Urinary bladder (tissue), 4 donors: ENCODE results near the gene LRP3. TPM values are rescaled to one million over a fixed set of nuclear protein-coding genes. Genes with fewer than 3 reads are reported as not detected.

ENCODE experiments used
- DNase-seq: peaks from one replicate; pipeline ENCODE4 v3.0.0-alpha.2; 2015; ENCODE audit errors: extremely low spot score
- H3K27ac ChIP-seq: one replicate; pipeline ENCODE4 v1.5.1; 2013; ENCODE audit warnings: low read depth, mild to moderate bottlenecking, moderate library complexity
- H3K36me3 ChIP-seq: one replicate; pipeline ENCODE4 v1.6.1; 2013; ENCODE audit warnings: mild to moderate bottlenecking, moderate library complexity; ENCODE audit not compliant: insufficient read depth
- H3K4me1 ChIP-seq: one replicate; pipeline ENCODE4 v1.6.1; 2013; ENCODE audit warnings: mild to moderate bottlenecking, moderate library complexity; ENCODE audit not compliant: insufficient read depth
- H3K4me3 ChIP-seq: one replicate; pipeline ENCODE4 v1.5.1; 2013; ENCODE audit warnings: low read depth, low read length
- WGBS: extraction: QIAGEN DNeasy Blood & Tissue Kit; methylation state at CpG from one replicate; pipeline ENCODE4 v1.1.7; 2013; 5-methylcytosine and 5-hydroxymethylcytosine counted together
- polyA plus RNA-seq: library from polyadenylated mRNA; stranded (reverse); fragments of 200-250 nt; gene quantifications from one replicate; pipeline ENCODE4 v1.2.3, GENCODE V29; 2013
- total RNA-seq: library from RNA; depleted of rRNA; stranded (reverse); fragments of >200 nt; gene quantifications from one replicate; pipeline ENCODE4 v1.2.3, GENCODE V29; 2014
- donor health status: healthy with polysubstance abuse.
- donor health status: healthy.

LRP3 gene
- total and polyA plus RNA-seq, 2 donors, result 14.4 to 40.0 TPM

DNA sequence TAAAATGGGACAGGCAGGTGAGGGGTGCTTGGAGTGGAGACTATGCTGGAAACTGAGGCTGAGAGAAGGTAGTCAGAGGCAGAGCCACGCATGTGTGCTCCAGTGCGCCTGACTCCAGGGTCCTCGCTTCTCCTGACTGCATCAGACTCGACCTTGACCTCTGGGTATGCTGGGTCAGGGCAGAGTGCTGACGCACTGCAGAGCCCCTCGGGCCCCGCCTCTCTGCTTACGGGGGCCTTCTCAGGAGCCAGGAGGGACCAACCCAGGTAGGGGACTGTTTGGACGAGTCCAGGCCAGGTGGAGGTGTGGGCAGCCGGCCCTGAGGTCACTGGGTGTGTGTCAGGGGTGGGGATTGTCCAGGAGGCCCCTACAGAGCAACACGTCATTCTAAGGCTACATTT, 54.4 kb downstream of the LRP3 start:
- H3K27ac ChIP-seq, result no peak overlapping the region
- DNase-seq, result no peak
- H3K4me1 ChIP-seq, result no peaks in the 10 kb centered on the region
- H3K36me3 ChIP-seq, result no peaks in the 10 kb centered on the region
- H3K4me3 ChIP-seq, result no peak overlapping the region
- WGBS, result 76% methylated on average over 11 of the region's 11 CpGs

DNA sequence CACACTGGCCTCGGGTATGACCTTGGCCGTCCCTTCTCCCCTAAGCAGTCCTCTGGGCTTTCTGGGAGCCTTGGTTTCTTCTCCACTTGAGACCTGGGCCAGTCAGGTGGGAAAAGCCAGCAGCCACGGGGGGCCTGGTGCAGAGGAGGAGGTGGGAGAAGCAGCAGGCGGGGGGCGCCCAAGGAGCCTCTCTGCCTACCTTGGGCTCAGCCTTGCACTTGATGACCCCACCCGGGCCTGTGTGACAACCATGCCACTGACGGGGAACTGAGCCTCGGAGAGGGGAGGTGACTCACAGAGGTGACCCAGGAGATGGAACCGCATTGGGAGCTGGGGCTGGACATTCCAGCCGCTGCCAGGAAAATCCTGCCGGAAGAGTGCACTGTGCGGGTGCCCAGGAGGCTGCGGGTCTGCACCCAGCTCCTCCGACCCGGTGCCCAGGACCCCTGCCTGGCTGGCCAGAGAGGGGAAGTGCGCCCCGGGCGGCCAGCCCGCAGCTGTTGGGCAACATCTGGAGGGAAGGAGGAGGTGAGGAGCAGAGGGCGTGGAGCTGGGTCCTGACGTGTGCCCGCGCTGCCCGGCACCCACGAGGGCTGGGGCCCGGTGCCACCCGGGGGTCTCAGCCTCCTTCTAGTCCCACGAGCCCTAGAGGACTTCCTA, 55.0 kb downstream of the LRP3 start:
- no peak overlapping the region for H3K4me3 ChIP-seq
- no peak overlapping the region for H3K27ac ChIP-seq
- no peak for DNase-seq
- no peaks in the 10 kb centered on the region for H3K36me3 ChIP-seq
- H3K4me1 ChIP-seq, result no peaks in the 10 kb centered on the region
- WGBS, result 58% methylated on average over 28 of the region's 28 CpGs

- Histone ChIP-seq H3K36me3 (no peaks in the 10 kb centered on the region), H3K4me1 (no peaks in the 10 kb centered on the region), H3K27ac (no peak overlapping the region), H3K4me3 (no peak overlapping the region)
- WGBS, result 76% methylated on average over 3 of the region's 3 CpGs
- DNase-seq, result no peak
Measured at GRCh38 chr19:33249740-33250366, 55.7 kb downstream of the LRP3 start.

DNA sequence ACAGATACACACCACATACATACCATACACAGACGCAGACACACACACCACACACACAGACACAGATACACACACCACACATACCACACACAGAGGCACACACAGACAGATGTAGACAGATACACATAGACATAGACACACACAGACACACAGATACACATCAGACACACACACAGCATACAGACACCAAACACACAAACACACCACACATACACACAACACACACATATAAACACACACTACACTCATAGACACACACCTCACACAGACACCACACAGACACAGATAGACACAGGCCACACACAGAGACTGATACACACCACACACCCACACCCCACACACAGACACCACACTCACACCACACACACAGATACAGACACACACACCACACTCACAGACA, 56.4 kb downstream of the LRP3 start:
- DNase-seq, result no peak
- Histone ChIP-seq H3K4me3 (no peak overlapping the region), H3K36me3 (no peaks in the 10 kb centered on the region), H3K27ac (no peak overlapping the region), H3K4me1 (no peaks in the 10 kb centered on the region)
- WGBS, result 89% methylated on average over 1 of the region's 1 CpG

- 58% methylated on average over 12 of the region's 12 CpGs for WGBS
- no peaks in the 10 kb centered on the region for H3K36me3 ChIP-seq
- H3K4me3 ChIP-seq, result no peak overlapping the region
- H3K4me1 ChIP-seq, result no peaks in the 10 kb centered on the region
- no peak overlapping the region for H3K27ac ChIP-seq
- DNase-seq, result no peak
Measured at GRCh38 chr19:33251076-33251475, 56.9 kb downstream of the LRP3 start.

- no peak overlapping the region for H3K27ac ChIP-seq
- no peak for DNase-seq
- H3K36me3 ChIP-seq, result no peaks in the 10 kb centered on the region
- H3K4me3 ChIP-seq, result no peak overlapping the region
- 76% methylated on average over 17 of the region's 17 CpGs for WGBS
- no peaks in the 10 kb centered on the region for H3K4me1 ChIP-seq
Measured at GRCh38 chr19:33251526-33252090, 57.5 kb downstream of the LRP3 start.

- Histone ChIP-seq H3K4me3 (no peak overlapping the region), H3K4me1 (no peaks in the 10 kb centered on the region), H3K36me3 (no peaks in the 10 kb centered on the region), H3K27ac (no peak overlapping the region)
- no peak for DNase-seq
- 92% methylated on average over 4 of the region's 4 CpGs for WGBS
Measured at GRCh38 chr19:33252418-33252962, 58.4 kb downstream of the LRP3 start.

- DNase-seq, result no peak
- no peak overlapping the region for H3K4me3 ChIP-seq
- WGBS, result 86% methylated on average over 8 of the region's 8 CpGs
- H3K27ac ChIP-seq, result no peak overlapping the region
- H3K4me1 ChIP-seq, result no peaks in the 10 kb centered on the region
- no peaks in the 10 kb centered on the region for H3K36me3 ChIP-seq
Measured at GRCh38 chr19:33252971-33253370, 58.8 kb downstream of the LRP3 start.

GRCh38 chr19:33254245-33254824, 60.2 kb downstream of the LRP3 start:
- no peak overlapping the region for H3K4me3 ChIP-seq
- no peak overlapping the region for H3K27ac ChIP-seq
- H3K4me1 ChIP-seq, result no peaks in the 10 kb centered on the region
- 68% methylated on average over 13 of the region's 13 CpGs for whole genome bisulfite sequencing
- DNase-seq, result no peak
- H3K36me3 ChIP-seq, result no peaks in the 10 kb centered on the region

DNA sequence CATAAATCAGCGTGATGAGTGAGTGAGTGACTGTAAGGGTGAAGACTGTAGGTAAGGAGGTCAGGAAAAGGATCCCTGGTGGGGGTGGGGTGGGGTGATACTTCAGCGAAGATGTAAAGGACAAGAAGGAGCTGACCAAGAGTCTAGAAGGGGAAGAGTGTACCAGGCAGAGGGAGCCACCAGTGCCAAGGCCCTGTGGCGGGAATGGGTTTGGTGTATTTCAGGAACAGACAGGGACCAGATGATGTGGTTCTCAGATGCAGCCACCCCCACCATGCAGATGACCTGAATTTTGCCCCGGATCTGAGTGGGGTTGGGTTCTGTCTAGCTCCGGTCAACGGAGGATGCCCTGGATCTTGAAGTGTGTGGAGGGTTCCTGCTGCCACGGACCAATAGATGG, 61.7 kb downstream of the LRP3 start:
- Histone ChIP-seq H3K4me3 (no peak overlapping the region), H3K36me3 (no peaks in the 10 kb centered on the region), H3K4me1 (no peaks in the 10 kb centered on the region), H3K27ac (no peak overlapping the region)
- 86% methylated on average over 7 of the region's 7 CpGs for WGBS
- no peak for DNase-seq

- H3K36me3 ChIP-seq, result no peaks in the 10 kb centered on the region
- WGBS, result 56% methylated on average over 7 of the region's 7 CpGs
- no peak for DNase-seq
- H3K4me3 ChIP-seq, result no peak overlapping the region
- no peak overlapping the region for H3K27ac ChIP-seq
- H3K4me1 ChIP-seq, result no peaks in the 10 kb centered on the region
Measured at GRCh38 chr19:33256261-33256660, 62.1 kb downstream of the LRP3 start.

DNA sequence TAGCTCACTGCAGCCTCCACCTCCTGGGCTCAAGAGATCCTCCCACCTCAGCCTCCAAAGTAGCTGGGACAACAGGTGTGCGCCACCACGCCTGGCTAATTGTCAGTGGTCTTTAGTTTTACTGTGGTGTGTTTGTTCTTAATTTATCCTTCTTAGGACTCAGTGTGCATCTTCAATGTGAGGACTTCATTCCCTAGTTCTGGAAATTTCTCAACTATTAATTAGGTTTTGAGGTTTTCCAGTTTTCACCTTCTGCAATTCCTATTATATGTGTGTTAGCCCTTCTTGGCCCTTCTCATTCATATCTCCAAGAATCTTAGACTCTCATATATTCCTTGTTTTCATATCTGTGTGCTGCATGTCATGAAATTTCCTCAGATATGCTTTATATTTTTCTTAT, 63.7 kb downstream of the LRP3 start:
- Histone ChIP-seq H3K4me3 (no peak overlapping the region), H3K36me3 (no peaks in the 10 kb centered on the region), H3K27ac (no peak overlapping the region), H3K4me1 (no peaks in the 10 kb centered on the region)
- 97% methylated on average over 2 of the region's 2 CpGs for WGBS
- no peak for DNase-seq
